LNCAP (cell line): ENCODE measurements around the gene SP9.

Experiments
- TF ChIP-seq, protein P1 (sequence below): fragments of 450-650 bp; IDR thresholded peaks from 2 replicates; pipeline ENCODE4 v1.5.1; 2017; ENCODE audit warnings: mild to moderate bottlenecking

The SP9 gene

DNA sequence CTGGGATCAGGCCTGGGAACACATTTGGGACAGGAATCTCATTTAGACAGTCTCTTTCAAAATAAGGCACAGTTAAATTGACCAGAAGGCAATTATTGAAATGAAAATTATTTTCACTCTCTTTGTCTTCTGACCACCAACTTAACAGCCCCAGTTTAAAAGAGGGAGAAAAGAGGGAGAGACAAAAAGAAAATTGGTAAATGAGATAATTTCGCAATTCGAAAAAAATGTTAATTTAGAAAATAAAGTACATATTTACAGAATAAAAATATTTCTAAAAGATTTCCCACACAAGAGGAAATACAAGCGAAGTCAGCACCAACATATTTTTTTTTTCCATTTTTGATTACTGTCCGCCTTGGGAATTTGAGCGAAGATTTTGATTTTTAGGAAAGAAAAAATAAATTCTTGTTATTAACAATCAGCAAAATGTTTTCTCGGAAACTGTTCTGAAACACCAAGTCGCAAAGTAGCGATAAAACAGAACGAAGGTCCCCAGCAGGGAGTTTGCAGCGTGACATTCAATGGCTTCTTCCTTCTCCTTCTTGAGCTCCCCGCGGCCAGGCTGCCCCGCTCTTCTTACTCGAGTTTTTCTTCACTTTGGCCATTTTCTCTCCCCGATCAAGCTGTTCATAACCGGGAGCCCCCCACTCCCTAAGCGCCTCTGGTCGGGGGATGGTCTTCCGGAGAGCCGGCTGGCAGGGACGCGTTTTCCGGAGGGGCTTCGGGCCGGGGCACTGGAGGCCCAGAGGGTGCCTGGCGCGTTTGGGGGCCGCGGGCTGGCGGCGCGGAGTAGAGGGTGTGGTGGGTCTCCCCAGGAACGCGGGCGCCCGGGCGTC, 5.0 kb downstream of the SP9 start:
- TF ChIP-seq, protein P1, sequence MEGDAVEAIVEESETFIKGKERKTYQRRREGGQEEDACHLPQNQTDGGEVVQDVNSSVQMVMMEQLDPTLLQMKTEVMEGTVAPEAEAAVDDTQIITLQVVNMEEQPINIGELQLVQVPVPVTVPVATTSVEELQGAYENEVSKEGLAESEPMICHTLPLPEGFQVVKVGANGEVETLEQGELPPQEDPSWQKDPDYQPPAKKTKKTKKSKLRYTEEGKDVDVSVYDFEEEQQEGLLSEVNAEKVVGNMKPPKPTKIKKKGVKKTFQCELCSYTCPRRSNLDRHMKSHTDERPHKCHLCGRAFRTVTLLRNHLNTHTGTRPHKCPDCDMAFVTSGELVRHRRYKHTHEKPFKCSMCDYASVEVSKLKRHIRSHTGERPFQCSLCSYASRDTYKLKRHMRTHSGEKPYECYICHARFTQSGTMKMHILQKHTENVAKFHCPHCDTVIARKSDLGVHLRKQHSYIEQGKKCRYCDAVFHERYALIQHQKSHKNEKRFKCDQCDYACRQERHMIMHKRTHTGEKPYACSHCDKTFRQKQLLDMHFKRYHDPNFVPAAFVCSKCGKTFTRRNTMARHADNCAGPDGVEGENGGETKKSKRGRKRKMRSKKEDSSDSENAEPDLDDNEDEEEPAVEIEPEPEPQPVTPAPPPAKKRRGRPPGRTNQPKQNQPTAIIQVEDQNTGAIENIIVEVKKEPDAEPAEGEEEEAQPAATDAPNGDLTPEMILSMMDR: no peak

DNA sequence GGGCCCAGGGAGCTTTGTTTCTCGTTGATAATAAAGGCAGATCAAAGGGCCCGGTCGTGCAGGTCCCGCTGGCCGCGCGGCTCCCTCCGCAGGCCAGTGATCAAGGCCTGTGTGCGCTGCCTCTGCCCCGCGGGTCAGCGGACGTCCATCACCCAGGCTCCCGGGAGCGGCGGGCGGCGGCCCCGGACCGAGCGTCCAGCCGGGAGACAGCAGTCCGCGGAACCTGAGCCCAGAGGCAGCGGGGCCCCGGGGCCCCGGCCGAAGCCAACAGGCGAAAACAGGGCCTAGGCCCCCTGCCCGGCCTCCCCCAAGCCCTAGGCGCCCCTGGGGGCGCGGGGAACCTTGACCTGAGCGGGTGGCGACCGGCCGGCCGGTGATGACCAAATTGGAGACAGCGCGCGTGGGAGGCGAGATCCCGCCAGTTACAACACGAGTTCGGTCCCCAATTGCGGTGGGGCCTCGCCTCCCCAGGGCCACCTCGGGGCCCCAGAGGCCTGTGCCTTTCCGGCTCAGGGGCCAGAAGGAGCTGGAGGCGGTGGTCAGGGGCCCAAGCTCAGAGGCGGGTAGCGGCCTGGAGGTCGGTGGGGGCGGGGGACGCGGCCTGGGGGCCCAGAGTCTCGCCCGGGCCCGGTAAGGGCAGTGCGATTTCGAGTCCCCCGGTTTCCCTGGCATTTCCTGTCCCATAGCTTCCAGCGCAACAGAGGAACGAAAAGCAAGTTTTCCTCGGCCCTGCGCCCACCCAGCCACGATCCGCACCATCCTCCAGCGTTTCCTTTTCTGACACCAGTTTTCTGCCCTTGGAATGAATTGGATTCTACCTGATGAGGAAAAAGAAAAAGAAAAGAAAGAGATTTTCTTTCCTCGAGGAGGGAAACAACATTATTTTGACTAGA, 5.9 kb downstream of the SP9 start:
- TF ChIP-seq, protein P1: no peak

DNA sequence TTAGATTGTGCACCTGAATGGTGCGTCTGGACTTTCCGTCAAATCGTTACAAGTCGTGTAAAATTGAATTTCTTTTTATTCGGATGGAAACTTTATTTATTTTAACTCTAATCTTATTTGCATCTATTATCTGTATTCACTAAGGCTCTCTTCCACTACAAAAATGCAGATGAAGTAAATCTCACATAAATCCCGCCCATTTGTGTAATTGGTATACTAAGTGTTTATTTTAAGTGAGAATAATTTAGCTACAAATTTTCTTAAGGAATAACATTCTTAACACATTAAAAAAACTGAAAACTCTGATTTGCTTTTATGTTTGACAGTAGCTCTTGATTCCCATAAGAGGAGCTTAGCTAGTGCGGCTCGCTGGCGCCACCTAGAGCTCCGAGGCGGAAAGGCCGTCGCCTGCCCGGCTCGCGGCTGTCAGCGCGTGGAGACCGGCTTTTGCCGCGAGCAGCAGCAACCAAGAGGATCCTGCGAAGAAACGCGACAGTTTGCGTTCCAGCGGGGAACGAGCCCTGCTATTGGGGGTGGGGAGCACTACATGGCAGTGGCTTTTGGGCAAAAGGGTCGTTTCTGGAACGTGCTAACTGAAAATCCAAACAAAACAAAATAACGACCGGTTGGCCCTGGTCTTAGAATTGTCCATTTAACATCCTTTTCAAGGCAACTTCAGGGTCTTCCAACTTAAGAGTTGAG, 6.7 kb downstream of the SP9 start:
- TF ChIP-seq, protein P1: peak; percentile 93

DNA sequence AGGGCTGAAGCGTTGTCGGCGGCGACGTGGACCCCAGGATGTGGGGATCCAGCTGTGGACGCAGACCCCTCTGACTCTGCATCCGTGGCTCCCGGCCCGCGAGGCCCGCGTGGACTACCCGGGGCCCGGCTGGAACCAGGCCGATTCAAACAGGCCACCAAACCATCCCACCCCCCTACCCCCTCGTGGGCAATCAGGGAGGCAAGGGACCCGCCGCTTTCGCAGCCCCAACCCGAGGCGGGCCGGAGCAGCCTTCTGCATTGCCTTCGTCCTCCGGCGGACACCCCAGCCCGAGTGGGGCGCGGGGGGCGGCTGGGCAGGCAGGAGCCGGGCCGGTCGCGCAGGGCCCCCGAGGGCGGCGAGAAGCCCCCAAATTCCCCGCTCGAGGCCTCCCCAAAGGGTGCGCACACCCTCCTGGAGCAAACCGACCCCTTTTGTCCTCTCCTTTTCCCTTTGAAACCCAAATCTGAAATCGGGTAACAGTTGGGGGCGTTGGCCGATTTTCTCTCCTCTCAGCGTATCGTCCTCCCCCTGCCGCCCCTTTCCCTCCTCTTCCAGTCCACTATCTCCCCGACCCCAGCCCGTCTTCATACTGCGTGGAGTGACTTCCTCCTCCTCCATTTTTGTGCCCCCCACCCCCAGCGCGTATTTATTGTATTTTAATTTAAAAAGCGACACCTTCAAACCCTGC, 7.4 kb downstream of the SP9 start:
- TF ChIP-seq, protein P1: no peak

DNA sequence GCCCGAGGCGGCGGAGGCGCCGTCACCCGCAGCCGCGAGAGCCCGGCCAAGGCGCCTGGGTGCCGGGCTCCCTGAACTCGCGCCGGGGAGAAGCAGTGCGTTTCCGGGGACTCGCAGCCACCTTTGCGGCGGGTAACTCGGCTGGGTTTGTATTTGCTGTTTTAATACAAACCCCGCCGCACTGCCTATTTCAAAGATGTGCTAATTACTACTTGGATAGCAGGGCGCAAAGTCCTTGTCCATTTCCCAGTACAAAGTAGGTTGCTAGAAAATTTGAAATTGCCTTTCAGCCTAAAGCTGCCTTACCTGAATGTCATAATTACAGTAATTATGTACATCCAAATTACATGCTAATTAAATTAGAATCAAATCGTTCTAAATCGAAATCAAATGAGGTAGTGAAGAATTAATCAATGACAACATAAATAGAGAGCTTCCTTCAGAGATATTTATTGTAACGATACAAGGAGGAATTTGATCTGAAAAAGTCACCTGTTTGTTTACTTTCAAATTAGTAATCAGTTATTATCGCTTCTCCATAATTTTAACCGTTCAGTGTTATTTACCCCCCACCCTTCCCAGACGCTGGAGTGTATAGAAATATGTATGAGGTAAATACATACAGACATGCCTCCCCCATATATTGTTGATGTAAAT, 8.1 kb downstream of the SP9 start:
- TF ChIP-seq, protein P1: no peak

DNA sequence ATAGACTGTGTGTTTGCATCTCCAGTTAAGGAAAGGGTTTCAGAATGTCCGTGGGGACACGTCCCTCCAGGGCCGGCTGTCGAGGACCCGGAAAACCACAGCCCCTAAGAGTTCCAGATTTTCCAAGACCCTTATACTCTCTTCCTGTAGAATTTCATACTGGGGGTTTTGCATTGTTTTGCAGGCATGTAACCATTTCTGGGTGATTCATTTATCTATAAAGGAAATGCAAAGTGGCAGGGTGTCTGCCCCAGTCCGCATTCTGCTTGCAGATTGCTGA, 8.5 kb downstream of the SP9 start:
- TF ChIP-seq, protein P1: no peak
